GM12878 (cell line): ENCODE results near the gene RPRD2. TPM values are rescaled to one million over a fixed set of nuclear protein-coding genes. Genes with fewer than 3 reads are reported as not detected.
A peak's percentile ranks its signal among the peaks of the same experiment; 100 is the strongest.

Source experiments
- BHLHE40 ChIP-seq, 2 experiments: fragments of 450-650 bp in 1 of 2; IDR thresholded peaks; 2 replicates each; pipeline ENCODE4 v1.6.1; 2011 to 2017; ENCODE audit warnings: low read depth in 2 of 2, borderline replicate concordance in 1 of 2, improper control_type of control experiment in 1 of 2, low read length in 1 of 2, mild to moderate bottlenecking in 1 of 2
- BMI1 ChIP-seq: fragments of 450-650 bp; IDR thresholded peaks from 2 replicates; pipeline ENCODE4 v1.6.1; 2016; ENCODE audit warnings: mild to moderate bottlenecking, moderate library complexity, borderline replicate concordance
- E2F4 ChIP-seq: IDR thresholded peaks from 2 replicates; pipeline ENCODE4 v1.6.1; 2012; ENCODE audit warnings: low read depth, low read length, improper control_type of control experiment
- EED ChIP-seq: sonication (generic); IDR thresholded peaks from 2 replicates; pipeline ENCODE4 v1.6.1; 2016; ENCODE audit warnings: antibody characterized with exemption, low read depth
- HDAC2 ChIP-seq: fragments of 200-600 bp; sonication (generic); IDR thresholded peaks from 2 replicates; pipeline ENCODE4 v1.6.1; 2017
- IRF3 ChIP-seq: fragments of 450-650 bp; IDR thresholded peaks from 2 replicates; pipeline ENCODE4 v1.6.1; 2014; ENCODE audit warnings: mild to moderate bottlenecking
- KDM1A ChIP-seq: fragments of 200-600 bp; sonication (generic); IDR thresholded peaks from 2 replicates; pipeline ENCODE4 v1.6.1; 2016; ENCODE audit warnings: borderline replicate concordance
- SKIL ChIP-seq: fragments of 450-650 bp; IDR thresholded peaks from 2 replicates; pipeline ENCODE4 v1.6.1; 2017; ENCODE audit warnings: mild to moderate bottlenecking, low read depth, inconsistent platforms; ENCODE audit not compliant: poor library complexity, severe bottlenecking
- SREBF1 ChIP-seq: IDR thresholded peaks from 2 replicates; pipeline ENCODE4 v1.6.1; 2012; ENCODE audit warnings: mild to moderate bottlenecking, low read length
- SRF ChIP-seq, 2 experiments: IDR thresholded peaks; 2 replicates each; pipeline ENCODE4 v1.6.1; 2011; ENCODE audit warnings: low read depth in 2 of 2, low read length in 2 of 2, mild to moderate bottlenecking in 1 of 2, moderate library complexity in 1 of 2
- STAT3 ChIP-seq: IDR thresholded peaks from 2 replicates; pipeline ENCODE4 v1.6.1; 2011; ENCODE audit warnings: low read depth, low read length, improper control_type of control experiment
- ZNF207 ChIP-seq: fragments of 450-650 bp; IDR thresholded peaks from 2 replicates; pipeline ENCODE4 v1.6.1; 2014; ENCODE audit warnings: antibody characterized with exemption, mild to moderate bottlenecking, borderline replicate concordance
- polyA plus RNA-seq, 11 experiments: library from polyadenylated mRNA; depleted of rRNA in 4 of 11; unstranded in 6 of 11; stranded (reverse) in 5 of 11; fragments of >200 nt; fragmentation: Nextera tagmentation in 4 of 11; fragmentation: Illumina TruSeq in 1 of 11; extraction: Ambion mirVana in 4 of 11; extraction: Trizol in 1 of 11; gene quantifications; 1 replicate in 1 of 11; 2 replicates in 10 of 11; pipeline versions ENCODE4 v1.2.1 to v1.2.3, GENCODE V29; 2011 to 2016; ENCODE audit warnings: inconsistent platforms in 2 of 11, missing spikeins in 2 of 11, low read depth in 1 of 11
- total RNA-seq, 4 experiments: library from RNA; depleted of rRNA in 3 of 4; stranded (reverse); fragments of >200 nt in 3 of 4; fragmentation: Illumina TruSeq in 1 of 4; extraction: Trizol in 1 of 4; gene quantifications; 2 replicates each; pipeline versions ENCODE4 v1.2.1 to v1.2.3, GENCODE V29; 2013 to 2021
- TF ChIP-seq, protein P1 (sequence below): IDR thresholded peaks from 2 replicates; pipeline ENCODE4 v1.6.1; 2012; ENCODE audit warnings: low read depth, low read length, improper control_type of control experiment
- TF ChIP-seq, protein P2 (sequence below): IDR thresholded peaks from 2 replicates; pipeline ENCODE4 v1.6.1; 2012; ENCODE audit warnings: mild to moderate bottlenecking, low read depth, low read length

RPRD2 gene
- total and polyA plus RNA-seq, 10 of the 15 experiments (the other 5 are each of a cell fraction or from before 2014, with no cell fraction given), result 1.9 to 24.8 (median 13.3) TPM

GRCh38 chr1:150363426-150364230 is at the start of gene RPRD2 (continued):
- TF ChIP-seq, protein P1, sequence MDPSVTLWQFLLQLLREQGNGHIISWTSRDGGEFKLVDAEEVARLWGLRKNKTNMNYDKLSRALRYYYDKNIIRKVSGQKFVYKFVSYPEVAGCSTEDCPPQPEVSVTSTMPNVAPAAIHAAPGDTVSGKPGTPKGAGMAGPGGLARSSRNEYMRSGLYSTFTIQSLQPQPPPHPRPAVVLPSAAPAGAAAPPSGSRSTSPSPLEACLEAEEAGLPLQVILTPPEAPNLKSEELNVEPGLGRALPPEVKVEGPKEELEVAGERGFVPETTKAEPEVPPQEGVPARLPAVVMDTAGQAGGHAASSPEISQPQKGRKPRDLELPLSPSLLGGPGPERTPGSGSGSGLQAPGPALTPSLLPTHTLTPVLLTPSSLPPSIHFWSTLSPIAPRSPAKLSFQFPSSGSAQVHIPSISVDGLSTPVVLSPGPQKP, result no peak; the same call in 1 of the 2 replicates
- TF ChIP-seq ZNF207 (peak; percentile 95), BHLHE40 (IDR thresholded peaks at IDR 0.05; ENCODE audit: borderline replicate concordance in 1 of 2, low read depth in 2 of 2, low read length in 1 of 2) (peak; percentile 13 to 38; a peak in 1 of 4 replicates), SKIL (peak; percentile 40), STAT3 (no peak), KDM1A (no peak), BMI1 (no peak), HDAC2 (no peak), SREBF1 (no peak), SRF (IDR thresholded peaks at IDR 0.05; ENCODE audit: low read depth in 2 of 2, low read length in 2 of 2) (0 out of 4 replicates have a peak, but pooled peaks of 1 of the 2 experiments have one; percentile 14), IRF3 (no peak), EED (peak; percentile 68), E2F4 (peak; percentile 75)
- TF ChIP-seq, protein P2, sequence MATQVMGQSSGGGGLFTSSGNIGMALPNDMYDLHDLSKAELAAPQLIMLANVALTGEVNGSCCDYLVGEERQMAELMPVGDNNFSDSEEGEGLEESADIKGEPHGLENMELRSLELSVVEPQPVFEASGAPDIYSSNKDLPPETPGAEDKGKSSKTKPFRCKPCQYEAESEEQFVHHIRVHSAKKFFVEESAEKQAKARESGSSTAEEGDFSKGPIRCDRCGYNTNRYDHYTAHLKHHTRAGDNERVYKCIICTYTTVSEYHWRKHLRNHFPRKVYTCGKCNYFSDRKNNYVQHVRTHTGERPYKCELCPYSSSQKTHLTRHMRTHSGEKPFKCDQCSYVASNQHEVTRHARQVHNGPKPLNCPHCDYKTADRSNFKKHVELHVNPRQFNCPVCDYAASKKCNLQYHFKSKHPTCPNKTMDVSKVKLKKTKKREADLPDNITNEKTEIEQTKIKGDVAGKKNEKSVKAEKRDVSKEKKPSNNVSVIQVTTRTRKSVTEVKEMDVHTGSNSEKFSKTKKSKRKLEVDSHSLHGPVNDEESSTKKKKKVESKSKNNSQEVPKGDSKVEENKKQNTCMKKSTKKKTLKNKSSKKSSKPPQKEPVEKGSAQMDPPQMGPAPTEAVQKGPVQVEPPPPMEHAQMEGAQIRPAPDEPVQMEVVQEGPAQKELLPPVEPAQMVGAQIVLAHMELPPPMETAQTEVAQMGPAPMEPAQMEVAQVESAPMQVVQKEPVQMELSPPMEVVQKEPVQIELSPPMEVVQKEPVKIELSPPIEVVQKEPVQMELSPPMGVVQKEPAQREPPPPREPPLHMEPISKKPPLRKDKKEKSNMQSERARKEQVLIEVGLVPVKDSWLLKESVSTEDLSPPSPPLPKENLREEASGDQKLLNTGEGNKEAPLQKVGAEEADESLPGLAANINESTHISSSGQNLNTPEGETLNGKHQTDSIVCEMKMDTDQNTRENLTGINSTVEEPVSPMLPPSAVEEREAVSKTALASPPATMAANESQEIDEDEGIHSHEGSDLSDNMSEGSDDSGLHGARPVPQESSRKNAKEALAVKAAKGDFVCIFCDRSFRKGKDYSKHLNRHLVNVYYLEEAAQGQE, result no peak
